ENCODE results near the gene FOXP4. TPM values are rescaled to one million over a fixed set of nuclear protein-coding genes. Genes with fewer than 3 reads are reported as not detected.

Gene FOXP4
- total and polyA plus RNA-seq, 4 donors: 9.1 to 36.2 (median 21.5) TPM

DNA sequence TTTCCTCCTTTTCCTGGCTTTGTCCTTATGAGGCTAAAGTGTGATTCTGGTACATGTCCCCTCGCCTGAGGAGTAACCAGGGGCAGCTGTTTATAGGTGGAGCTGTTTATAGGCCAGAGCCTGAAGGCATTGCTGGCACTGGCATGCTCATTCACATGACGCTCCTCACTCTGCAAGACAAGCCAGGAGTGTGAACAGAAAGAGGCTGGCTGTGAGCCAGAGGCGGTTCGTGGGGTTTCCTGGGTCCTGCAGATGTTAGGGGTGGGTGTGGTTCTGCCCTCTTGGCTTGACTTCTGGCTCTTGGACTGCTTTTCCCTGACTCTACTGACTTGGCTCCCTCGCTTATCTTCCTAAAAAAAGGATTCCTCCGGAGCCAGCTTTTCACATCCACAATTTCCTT is 79.3 kb downstream of the FOXP4 start:
- H3K36me3 ChIP-seq (ENCODE audit: control insufficient read depth in 1 of 2, insufficient read depth in 2 of 2, low read length in 1 of 2): no peaks in the 10 kb centered on the region
- H3K9me3 ChIP-seq (ENCODE audit: control insufficient read depth, low read length): peaks cover 9% of the 10 kb centered on the region
- no peak overlapping the region for H3K4me3 ChIP-seq (ENCODE audit: low read length in 2 of 2)
- ATAC-seq (ENCODE audit: low FRiP score): no peak
- intact Hi-C loops (cut with DNase I): no loop called here
- H3K4me1 ChIP-seq (ENCODE audit: control insufficient read depth in 1 of 2, insufficient read depth in 2 of 2, low read length in 2 of 2): no peaks in the 10 kb centered on the region
- no peak overlapping the region for H3K27ac ChIP-seq (ENCODE audit: low read depth in 1 of 2, low read length in 2 of 2)
- WGBS, 2 donors: 32 to 34% methylated on average over 6 of the region's 6 CpGs
- H3K27me3 ChIP-seq (ENCODE audit: control insufficient read depth in 1 of 2, insufficient read depth in 2 of 2, low read length in 1 of 2): peaks cover 0 to 1% of the 10 kb centered on the region in 2 donors
- peak; percentile 30 to 58 for DNase-seq

DNA sequence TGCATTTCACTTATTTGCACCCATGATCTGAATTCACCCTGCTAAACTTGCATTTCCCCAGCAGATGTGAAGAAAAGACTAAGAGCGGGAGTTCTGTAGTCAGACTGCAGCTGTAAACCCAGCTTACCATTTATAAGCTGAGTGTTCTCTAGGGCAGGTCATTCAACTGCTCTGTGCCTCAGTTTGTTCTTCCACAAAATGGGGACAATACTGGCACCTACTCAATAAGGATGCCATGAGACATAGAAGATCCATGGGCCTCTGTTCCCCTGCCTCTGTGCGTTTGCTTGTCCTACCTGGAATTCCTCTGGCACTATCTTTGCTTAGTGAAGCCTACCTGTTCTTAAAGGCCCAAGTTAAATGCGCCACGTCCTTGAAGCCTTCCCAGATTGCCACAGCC is 79.8 kb downstream of the FOXP4 start:
- no peak for DNase-seq
- no peak for ATAC-seq (ENCODE audit: low FRiP score)
- peaks cover 5% of the 10 kb centered on the region for H3K9me3 ChIP-seq (ENCODE audit: control insufficient read depth, low read length)
- peaks cover 0 to 1% of the 10 kb centered on the region in 2 donors for H3K27me3 ChIP-seq (ENCODE audit: control insufficient read depth in 1 of 2, insufficient read depth in 2 of 2, low read length in 1 of 2)
- no peaks in the 10 kb centered on the region for H3K36me3 ChIP-seq (ENCODE audit: control insufficient read depth in 1 of 2, insufficient read depth in 2 of 2, low read length in 1 of 2)
- no peak overlapping the region for H3K27ac ChIP-seq (ENCODE audit: low read depth in 1 of 2, low read length in 2 of 2)
- no peak overlapping the region for H3K4me3 ChIP-seq (ENCODE audit: low read length in 2 of 2)
- no peaks in the 10 kb centered on the region for H3K4me1 ChIP-seq (ENCODE audit: control insufficient read depth in 1 of 2, insufficient read depth in 2 of 2, low read length in 2 of 2)
- WGBS, 2 donors: 94 to 95% methylated on average over 4 of the region's 4 CpGs
- intact Hi-C loops (cut with DNase I): no loop called here

DNA sequence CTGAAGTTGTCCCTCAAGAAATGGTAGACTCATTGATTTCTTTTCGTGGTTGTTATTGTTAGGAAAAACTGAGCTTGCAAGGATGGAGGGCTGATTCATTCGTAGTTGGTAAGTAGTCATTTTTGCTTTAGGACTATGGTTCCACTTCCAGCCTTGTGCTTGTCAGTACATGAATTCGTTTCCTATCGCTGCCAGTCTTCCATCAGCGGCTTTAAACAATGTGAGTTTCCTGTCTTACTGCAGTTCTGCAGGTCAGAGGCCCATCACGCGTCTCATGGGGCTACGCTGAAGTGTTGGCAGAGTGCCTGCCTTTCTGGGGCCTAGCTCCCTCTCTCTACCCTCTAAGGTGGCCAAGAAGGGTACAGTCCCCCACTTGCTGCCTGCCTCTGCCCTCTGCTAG is 80.7 kb downstream of the FOXP4 start:
- no peak for ATAC-seq (ENCODE audit: low FRiP score)

DNA sequence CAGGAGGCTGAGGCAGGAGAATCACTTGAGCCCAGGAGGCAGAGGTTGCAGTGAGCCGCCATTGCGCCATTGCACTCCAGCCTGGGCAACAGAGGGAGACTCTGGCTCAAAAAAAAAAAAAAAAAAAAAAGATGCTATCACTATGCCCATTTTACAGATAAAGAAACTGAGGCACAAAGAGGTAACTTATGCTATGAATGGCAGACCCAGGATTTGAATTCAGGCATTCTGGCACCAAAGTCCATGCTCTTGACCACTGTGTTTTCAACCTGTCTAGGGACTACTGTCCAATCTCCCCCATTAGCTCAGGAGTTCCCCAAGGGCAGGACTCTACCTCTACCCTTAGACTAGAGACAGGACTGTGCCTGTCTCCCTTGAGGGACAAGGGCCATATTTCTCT is 82.9 kb downstream of the FOXP4 start:
- WGBS, 2 donors: 98 to 100% methylated on average over 2 of the region's 2 CpGs
- intact Hi-C loops (cut with DNase I): no loop called here
- peaks cover 0 to 1% of the 10 kb centered on the region in 2 donors for H3K27me3 ChIP-seq (ENCODE audit: control insufficient read depth in 1 of 2, insufficient read depth in 2 of 2, low read length in 1 of 2)
- no peak overlapping the region for H3K4me3 ChIP-seq (ENCODE audit: low read length in 2 of 2)
- no peak overlapping the region for H3K27ac ChIP-seq (ENCODE audit: low read depth in 1 of 2, low read length in 2 of 2)
- no peak for DNase-seq
- no peaks in the 10 kb centered on the region for H3K4me1 ChIP-seq (ENCODE audit: control insufficient read depth in 1 of 2, insufficient read depth in 2 of 2, low read length in 2 of 2)
- H3K36me3 ChIP-seq (ENCODE audit: control insufficient read depth in 1 of 2, insufficient read depth in 2 of 2, low read length in 1 of 2): no peaks in the 10 kb centered on the region
- ATAC-seq (ENCODE audit: low FRiP score): no peak
- no peaks in the 10 kb centered on the region for H3K9me3 ChIP-seq (ENCODE audit: control insufficient read depth, low read length)

More for the DNA sequence above, 80.7 kb downstream of the FOXP4 start:
- peak; percentile 20 to 32 for DNase-seq
- intact Hi-C loops (cut with DNase I): no loop called here
- WGBS, 2 donors: 69 to 78% methylated on average over 8 of the region's 8 CpGs
- Histone ChIP-seq H3K27ac (ENCODE audit: low read depth in 1 of 2, low read length in 2 of 2) (no peak overlapping the region), H3K27me3 (ENCODE audit: control insufficient read depth in 1 of 2, insufficient read depth in 2 of 2, low read length in 1 of 2) (peaks cover 0 to 1% of the 10 kb centered on the region in 2 donors), H3K36me3 (ENCODE audit: control insufficient read depth in 1 of 2, insufficient read depth in 2 of 2, low read length in 1 of 2) (no peaks in the 10 kb centered on the region), H3K4me3 (ENCODE audit: low read length in 2 of 2) (no peak overlapping the region), H3K4me1 (ENCODE audit: control insufficient read depth in 1 of 2, insufficient read depth in 2 of 2, low read length in 2 of 2) (no peaks in the 10 kb centered on the region), H3K9me3 (ENCODE audit: control insufficient read depth, low read length) (peaks cover 5% of the 10 kb centered on the region)

DNA sequence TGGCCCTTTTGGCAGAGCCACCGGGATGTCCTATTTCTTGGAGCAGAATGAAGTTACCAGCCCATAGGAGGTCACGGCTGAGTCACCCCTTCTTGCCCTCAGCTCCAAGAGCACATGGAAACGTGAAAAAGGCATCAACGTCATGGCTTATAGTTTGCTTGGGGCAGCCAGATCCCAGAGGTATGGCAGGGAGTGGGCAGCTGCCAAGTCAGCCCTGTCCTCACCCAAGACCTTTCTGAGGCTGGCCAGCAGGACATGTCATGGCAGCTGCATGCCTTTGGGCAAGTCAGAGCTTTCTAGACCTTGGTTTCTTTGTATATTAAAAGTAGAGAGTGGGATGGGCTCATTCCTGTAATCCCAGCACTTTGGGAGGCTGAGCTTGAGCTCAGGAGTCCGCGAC is 83.9 kb downstream of the FOXP4 start:
- Histone ChIP-seq H3K36me3 (ENCODE audit: control insufficient read depth in 1 of 2, insufficient read depth in 2 of 2, low read length in 1 of 2) (no peaks in the 10 kb centered on the region), H3K27ac (ENCODE audit: low read depth in 1 of 2, low read length in 2 of 2) (no peak overlapping the region), H3K4me1 (ENCODE audit: control insufficient read depth in 1 of 2, insufficient read depth in 2 of 2, low read length in 2 of 2) (no peaks in the 10 kb centered on the region), H3K27me3 (ENCODE audit: control insufficient read depth in 1 of 2, insufficient read depth in 2 of 2, low read length in 1 of 2) (peaks cover 0 to 1% of the 10 kb centered on the region in 2 donors), H3K9me3 (ENCODE audit: control insufficient read depth, low read length) (no peaks in the 10 kb centered on the region), H3K4me3 (ENCODE audit: low read length in 2 of 2) (no peak overlapping the region)
- no peak for DNase-seq
- whole genome bisulfite sequencing, 2 donors: 87 to 89% methylated on average over 6 of the region's 6 CpGs
- intact Hi-C loops (cut with DNase I): no loop called here
- ATAC-seq (ENCODE audit: low FRiP score): no peak

DNA sequence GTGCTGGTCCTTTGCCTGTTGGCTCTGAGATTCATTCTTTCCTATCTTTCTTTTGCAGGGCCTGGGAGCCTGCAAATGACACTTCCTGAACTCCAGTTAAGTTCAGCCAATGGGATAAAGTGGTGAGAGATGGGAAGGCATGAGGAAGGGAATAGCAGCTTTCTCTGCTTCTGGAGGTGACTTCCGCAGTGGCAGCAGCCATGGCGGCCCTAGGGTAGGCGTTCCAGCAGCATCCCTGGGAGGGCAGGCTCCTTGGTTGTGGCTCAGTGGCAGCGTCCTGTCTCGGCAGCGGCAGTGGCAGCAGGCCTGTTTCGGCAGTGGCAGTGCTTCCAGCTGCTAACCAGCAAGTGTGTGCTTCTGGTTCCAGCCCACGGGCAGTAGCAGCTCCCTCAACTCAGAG is 84.8 kb downstream of the FOXP4 start:
- WGBS, 2 donors: 92 to 93% methylated on average over 8 of the region's 8 CpGs
- Histone ChIP-seq H3K27ac (ENCODE audit: low read depth in 1 of 2, low read length in 2 of 2) (no peak overlapping the region), H3K4me1 (ENCODE audit: control insufficient read depth in 1 of 2, insufficient read depth in 2 of 2, low read length in 2 of 2) (no peaks in the 10 kb centered on the region), H3K36me3 (ENCODE audit: control insufficient read depth in 1 of 2, insufficient read depth in 2 of 2, low read length in 1 of 2) (no peaks in the 10 kb centered on the region), H3K9me3 (ENCODE audit: control insufficient read depth, low read length) (no peaks in the 10 kb centered on the region), H3K4me3 (ENCODE audit: low read length in 2 of 2) (no peak overlapping the region), H3K27me3 (ENCODE audit: control insufficient read depth in 1 of 2, insufficient read depth in 2 of 2, low read length in 1 of 2) (no peaks in the 10 kb centered on the region)
- no peak for ATAC-seq (ENCODE audit: low FRiP score)
- DNase-seq: peak in 1 of 2 donors; percentile 28
- intact Hi-C loops (cut with DNase I): no loop called here

DNA sequence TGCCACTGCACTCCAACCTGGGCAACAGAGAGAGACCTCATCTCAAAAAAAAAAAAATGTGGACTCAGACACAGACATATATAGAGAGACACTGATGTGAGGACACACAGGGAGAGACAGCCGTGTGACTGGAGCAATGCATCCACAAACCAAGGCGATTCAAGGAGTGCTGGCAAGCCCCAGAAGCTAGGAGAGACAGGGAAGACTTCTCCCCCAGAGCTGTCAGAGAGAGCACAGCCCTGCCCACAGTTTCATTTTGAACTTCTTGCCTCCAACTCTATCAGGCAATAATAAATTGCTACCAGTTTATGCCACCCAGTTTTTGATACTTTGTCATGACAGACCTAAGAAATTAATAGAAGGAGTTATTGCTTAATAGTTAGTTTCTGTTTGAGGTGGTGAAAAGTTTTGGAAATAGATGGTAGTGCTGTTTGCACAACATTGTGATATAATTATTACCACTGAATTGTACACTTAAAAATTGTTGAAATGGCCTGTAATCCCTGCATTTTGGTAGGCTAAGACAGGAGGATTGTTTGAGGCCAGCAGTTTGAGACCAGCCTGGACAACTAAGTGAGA is 87.0 kb downstream of the FOXP4 start:
- Histone ChIP-seq H3K36me3 (ENCODE audit: control insufficient read depth in 1 of 2, insufficient read depth in 2 of 2, low read length in 1 of 2) (no peaks in the 10 kb centered on the region), H3K4me1 (ENCODE audit: control insufficient read depth in 1 of 2, insufficient read depth in 2 of 2, low read length in 2 of 2) (no peaks in the 10 kb centered on the region), H3K27me3 (ENCODE audit: control insufficient read depth in 1 of 2, insufficient read depth in 2 of 2, low read length in 1 of 2) (no peaks in the 10 kb centered on the region), H3K9me3 (ENCODE audit: control insufficient read depth, low read length) (no peaks in the 10 kb centered on the region), H3K27ac (ENCODE audit: low read depth in 1 of 2, low read length in 2 of 2) (no peak overlapping the region), H3K4me3 (ENCODE audit: low read length in 2 of 2) (no peak overlapping the region)
- ATAC-seq (ENCODE audit: low FRiP score) (no peak), DNase-seq (peak in 1 of 2 donors; percentile 14)
- 86 to 89% methylated on average over 2 of the region's 2 CpGs for WGBS, 2 donors
- intact Hi-C loops (cut with DNase I): no loop called here

DNA sequence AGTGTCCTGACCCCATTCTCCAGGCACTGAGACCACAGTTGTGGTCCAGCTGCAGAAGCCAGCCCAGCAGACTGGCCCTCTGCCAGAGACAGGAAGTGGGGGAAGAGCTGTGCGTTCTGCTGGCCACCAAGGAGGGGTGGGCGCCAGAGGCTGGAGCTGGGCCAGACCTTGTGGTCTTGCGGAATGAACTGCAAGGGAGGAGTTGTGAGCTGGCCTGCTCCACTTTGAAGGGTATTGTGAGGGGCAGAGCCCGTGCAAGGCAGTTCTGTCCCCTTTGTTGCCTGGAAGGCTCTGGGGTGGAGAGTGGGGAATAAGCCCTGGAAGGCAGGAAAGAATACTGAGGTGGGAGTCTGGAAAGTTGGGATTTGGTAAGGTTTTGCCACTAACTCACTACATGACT is 88.5 kb downstream of the FOXP4 start:
- H3K9me3 ChIP-seq (ENCODE audit: control insufficient read depth, low read length): no peaks in the 10 kb centered on the region
- no peak overlapping the region for H3K27ac ChIP-seq (ENCODE audit: low read depth in 1 of 2, low read length in 2 of 2)
- no peaks in the 10 kb centered on the region for H3K4me1 ChIP-seq (ENCODE audit: control insufficient read depth in 1 of 2, insufficient read depth in 2 of 2, low read length in 2 of 2)
- no peaks in the 10 kb centered on the region for H3K27me3 ChIP-seq (ENCODE audit: control insufficient read depth in 1 of 2, insufficient read depth in 2 of 2, low read length in 1 of 2)
- DNase-seq (peak in 1 of 2 donors; percentile 65), ATAC-seq (ENCODE audit: low FRiP score) (no peak)
- intact Hi-C loops (cut with DNase I): no loop called here
- no peak overlapping the region for H3K4me3 ChIP-seq (ENCODE audit: low read length in 2 of 2)
- H3K36me3 ChIP-seq (ENCODE audit: control insufficient read depth in 1 of 2, insufficient read depth in 2 of 2, low read length in 1 of 2): no peaks in the 10 kb centered on the region
- WGBS, 2 donors: 40 to 45% methylated on average over 4 of the region's 4 CpGs

DNA sequence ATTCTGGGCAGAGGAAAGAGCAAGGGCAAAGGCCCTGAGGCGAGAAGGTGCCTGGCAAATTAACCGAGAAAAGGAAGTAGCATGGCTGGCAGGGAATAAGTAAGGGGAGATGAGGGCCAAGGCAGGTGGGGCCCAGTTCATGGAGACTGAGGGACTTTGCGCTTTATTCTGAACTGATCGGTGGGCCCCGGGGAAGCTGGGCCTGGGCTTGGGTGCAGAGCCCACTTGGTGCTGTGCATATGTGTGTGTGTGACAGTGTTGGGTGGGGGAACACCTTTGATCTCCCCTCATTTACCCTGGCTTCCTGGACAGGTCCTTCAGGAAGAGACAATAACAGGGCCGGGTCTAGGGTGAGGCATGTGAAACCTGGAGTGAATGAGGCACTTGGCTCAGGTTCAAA is 89.2 kb downstream of the FOXP4 start:
- Histone ChIP-seq H3K4me3 (ENCODE audit: low read length in 2 of 2) (no peak overlapping the region), H3K36me3 (ENCODE audit: control insufficient read depth in 1 of 2, insufficient read depth in 2 of 2, low read length in 1 of 2) (no peaks in the 10 kb centered on the region), H3K27me3 (ENCODE audit: control insufficient read depth in 1 of 2, insufficient read depth in 2 of 2, low read length in 1 of 2) (no peaks in the 10 kb centered on the region), H3K4me1 (ENCODE audit: control insufficient read depth in 1 of 2, insufficient read depth in 2 of 2, low read length in 2 of 2) (no peaks in the 10 kb centered on the region), H3K27ac (ENCODE audit: low read depth in 1 of 2, low read length in 2 of 2) (no peak overlapping the region), H3K9me3 (ENCODE audit: control insufficient read depth, low read length) (no peaks in the 10 kb centered on the region)
- DNase-seq (peak in 1 of 2 donors; percentile 43), ATAC-seq (ENCODE audit: low FRiP score) (no peak)
- intact Hi-C loops (cut with DNase I): no loop called here
- 93 to 98% methylated on average over 6 of the region's 6 CpGs for WGBS, 2 donors
